Stimulated activated CD8-positive, alpha-beta memory T cell treated with anti-CD3 and anti-CD28 coated beads, Interleukin-2, amount 100 ng/mL, for 1 hour (primary cell): ENCODE data around the gene PRR13.
A peak's percentile ranks its signal among the peaks of the same experiment; 100 is the strongest.
"Not testable (repeated sequence)": the region's sequence is repeated elsewhere in the genome, so short reads cannot be mapped to it uniquely, and the experiment has no call there.

Experiments used
- DNase-seq, 2 donors: peaks; one replicate each; pipeline ENCODE4 v3.0.0-alpha.2; 2020; ENCODE audit warnings: low read depth in 2 of 2

The PRR13 gene

GRCh38 chr12:53441040-53441833, at the start of gene PRR13:
PRR13 (plus strand) TSS chr12:53441734; CDS start chr12:53442715, 981 bp downstream.
- peak; percentile 96 to 98 for DNase-seq

- no peak for DNase-seq
These were observed 41.6 kb upstream of the PRR13 start for GRCh38 chr12:53399896-53400295.

- not testable (repeated sequence) for DNase-seq
These were observed 39.2 kb upstream of the PRR13 start for GRCh38 chr12:53402351-53402750.

- no peak for DNase-seq
These were observed 38.7 kb upstream of the PRR13 start for GRCh38 chr12:53402871-53403270.

GRCh38 chr12:53410951-53411350, 30.6 kb upstream of the PRR13 start:
- no peak for DNase-seq

- no peak for DNase-seq
These were observed 27.9 kb upstream of the PRR13 start for GRCh38 chr12:53413485-53414204.

- no peak for DNase-seq
These were observed 26.6 kb upstream of the PRR13 start for GRCh38 chr12:53414756-53415417.

GRCh38 chr12:53415752-53416389, 25.7 kb upstream of the PRR13 start:
- DNase-seq: not testable (repeated sequence)

- not testable (repeated sequence) for DNase-seq
These were observed 24.2 kb upstream of the PRR13 start for GRCh38 chr12:53417291-53417816.

- no peak for DNase-seq
These were observed 23.3 kb upstream of the PRR13 start for GRCh38 chr12:53418221-53418620.

- no peak for DNase-seq
These were observed 21.8 kb upstream of the PRR13 start for GRCh38 chr12:53419756-53420155.

GRCh38 chr12:53422247-53422646, 19.3 kb upstream of the PRR13 start:
- not testable (repeated sequence) for DNase-seq

GRCh38 chr12:53423597-53423996, 17.9 kb upstream of the PRR13 start, which contains the start of gene AMHR2:
AMHR2 (plus strand) TSS chr12:53423855; CDS start chr12:53423935, 80 bp downstream.
- no peak for DNase-seq

- DNase-seq: no peak
These were observed 16.7 kb upstream of the PRR13 start for GRCh38 chr12:53424626-53425514.

GRCh38 chr12:53425515-53426150, 15.9 kb upstream of the PRR13 start:
- no peak for DNase-seq

- no peak for DNase-seq
These were observed 13.5 kb upstream of the PRR13 start for GRCh38 chr12:53427905-53428594.

GRCh38 chr12:53428741-53429140, 12.8 kb upstream of the PRR13 start:
- DNase-seq: no peak

GRCh38 chr12:53430116-53430515, 11.4 kb upstream of the PRR13 start:
- DNase-seq: no peak

- no peak for DNase-seq
These were observed 10.3 kb upstream of the PRR13 start for GRCh38 chr12:53431187-53431586.
